Kidney (tissue), 14 donors: Measurements from ENCODE around the gene COQ10B. TPM values are rescaled to one million over a fixed set of nuclear protein-coding genes. Genes with fewer than 3 reads are reported as not detected.
A peak's percentile ranks its signal among the peaks of the same experiment; 100 is the strongest.
"Not testable (repeated sequence)": the region's sequence is repeated elsewhere in the genome, so short reads cannot be mapped to it uniquely, and the experiment has no call there.

Source experiments
- DNase-seq, 5 donors: peaks; one replicate each; pipeline ENCODE4 v3.0.0-alpha.2; 2013 to 2020
- FAIRE-seq: peaks from 2 replicates; lab custom pipeline; 2012; peaks lifted over from hg19 to GRCh38; lab: Jason Lieb, UNC
- H3K27ac ChIP-seq, 2 donors: one replicate each; pipeline ENCODE4 v1.7.0; 2013; ENCODE audit warnings: low read depth in 2 of 2, low read length in 2 of 2, inconsistent platforms in 1 of 2
- H3K27me3 ChIP-seq: one replicate; pipeline ENCODE4 v1.7.1; 2013; ENCODE audit warnings: low read length, inconsistent platforms; ENCODE audit not compliant: control insufficient read depth, insufficient read depth
- H3K36me3 ChIP-seq, 3 donors: one replicate each; pipeline versions ENCODE4 v1.7.0 to v1.7.1; 2013; ENCODE audit warnings: low read length in 3 of 3, control low read depth in 1 of 3, inconsistent platforms in 1 of 3; ENCODE audit not compliant: insufficient read depth in 3 of 3, control insufficient read depth in 2 of 3
- H3K4me1 ChIP-seq, 3 donors: one replicate each; pipeline versions ENCODE4 v1.7.0 to v1.7.1; 2013; ENCODE audit warnings: low read length in 3 of 3, inconsistent platforms in 1 of 3, low read depth in 1 of 3; ENCODE audit not compliant: control insufficient read depth in 2 of 3, insufficient read depth in 2 of 3
- H3K4me3 ChIP-seq, 3 donors: one replicate each; pipeline versions ENCODE4 v1.7.0 to v1.8.1; 2013; ENCODE audit warnings: low read length in 3 of 3, control low read depth in 1 of 3, inconsistent platforms in 1 of 3
- H3K9ac ChIP-seq, 3 donors: one replicate each; pipeline versions ENCODE4 v1.7.0 to v1.7.1; 2013; ENCODE audit warnings: low read length in 3 of 3, control low read depth in 1 of 3, inconsistent platforms in 1 of 3
- H3K9me3 ChIP-seq, 3 donors: one replicate each; pipeline versions ENCODE4 v1.7.0 to v1.7.1; 2013; ENCODE audit warnings: low read length in 3 of 3, control low read depth in 1 of 3, inconsistent platforms in 1 of 3; ENCODE audit not compliant: control insufficient read depth in 2 of 3, insufficient read depth in 1 of 3
- intact Hi-C: fragments of 100-400 bp; cut with DNase I; formaldehyde crosslinking; loops from one replicate; pipeline ENCODE4 v1.11.1; 2022
- polyA plus RNA-seq: library from polyadenylated mRNA; stranded (reverse); fragments of 350-450 nt; fragmentation: Illumina TruSeq; extraction: RNeasy Lipid Tissue Mini Kit (QIAGEN cat#74804); gene quantifications from one replicate; pipeline ENCODE4 v1.2.3, GENCODE V29; 2014; ENCODE audit warnings: low read depth, low replicate concordance; ENCODE audit not compliant: insufficient read depth
- total RNA-seq: library from RNA; stranded (reverse); fragmentation: NEBNext Ultra II Directional; extraction: Animal tissue kit (Norgen Biotek cat#: 25700); gene quantifications from one replicate; pipeline ENCODE4 v1.2.1, GENCODE V29; 2021
- TF ChIP-seq, protein P1 (sequence below): IDR thresholded peaks from 3 replicates; pipeline ENCODE4 v1.5.1; 2012; ENCODE audit warnings: mild to moderate bottlenecking, moderate library complexity, borderline replicate concordance; ENCODE audit not compliant: insufficient read depth; ENCODE audit errors: extremely low read depth
- donor health status: control.
- donor health status: control.
- donor health status: control.
- donor health status: control.
- donor health status: control.
- donor health status: DM: yes; HTN: yes; CAD: no.
- donor health status: Normal renal cell carcinoma (clear cell type).

Gene COQ10B
- total and polyA plus RNA-seq, 2 donors from 2014 or later, result 28.6 to 31.2 TPM

DNA sequence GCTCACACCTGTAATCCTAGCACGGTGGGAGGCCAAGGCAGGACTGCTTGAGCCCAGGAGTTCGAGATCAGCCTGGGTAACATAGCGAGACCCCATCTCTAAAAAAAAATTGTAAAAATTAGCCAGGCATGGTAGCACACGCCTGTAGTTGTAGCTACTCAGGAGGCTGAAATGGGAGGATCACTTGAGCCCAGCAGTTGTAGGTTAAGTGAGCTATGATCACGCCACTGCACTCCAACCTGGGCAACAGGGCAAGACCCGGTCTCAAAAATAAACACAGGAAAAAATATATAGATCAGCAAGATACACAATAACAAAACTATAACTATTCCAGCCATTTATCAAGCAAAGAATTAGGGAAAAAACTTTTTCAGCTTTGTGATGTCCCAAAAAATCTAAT, 21.5 kb upstream of the COQ10B start:
- Histone ChIP-seq H3K27me3 (no peaks in the 10 kb centered on the region), H3K4me1 (peaks cover 6 to 34% (median 23%) of the 10 kb centered on the region in 3 donors), H3K4me3 (peak overlapping the region in 2 of 3 donors; percentile 1 to 21), H3K27ac (no peak overlapping the region), H3K9me3 (no peaks in the 10 kb centered on the region), H3K36me3 (no peaks in the 10 kb centered on the region), H3K9ac (peak overlapping the region in 2 of 3 donors; percentile 20 to 37)
- TF ChIP-seq, protein P1, sequence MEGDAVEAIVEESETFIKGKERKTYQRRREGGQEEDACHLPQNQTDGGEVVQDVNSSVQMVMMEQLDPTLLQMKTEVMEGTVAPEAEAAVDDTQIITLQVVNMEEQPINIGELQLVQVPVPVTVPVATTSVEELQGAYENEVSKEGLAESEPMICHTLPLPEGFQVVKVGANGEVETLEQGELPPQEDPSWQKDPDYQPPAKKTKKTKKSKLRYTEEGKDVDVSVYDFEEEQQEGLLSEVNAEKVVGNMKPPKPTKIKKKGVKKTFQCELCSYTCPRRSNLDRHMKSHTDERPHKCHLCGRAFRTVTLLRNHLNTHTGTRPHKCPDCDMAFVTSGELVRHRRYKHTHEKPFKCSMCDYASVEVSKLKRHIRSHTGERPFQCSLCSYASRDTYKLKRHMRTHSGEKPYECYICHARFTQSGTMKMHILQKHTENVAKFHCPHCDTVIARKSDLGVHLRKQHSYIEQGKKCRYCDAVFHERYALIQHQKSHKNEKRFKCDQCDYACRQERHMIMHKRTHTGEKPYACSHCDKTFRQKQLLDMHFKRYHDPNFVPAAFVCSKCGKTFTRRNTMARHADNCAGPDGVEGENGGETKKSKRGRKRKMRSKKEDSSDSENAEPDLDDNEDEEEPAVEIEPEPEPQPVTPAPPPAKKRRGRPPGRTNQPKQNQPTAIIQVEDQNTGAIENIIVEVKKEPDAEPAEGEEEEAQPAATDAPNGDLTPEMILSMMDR, result no peak
- FAIRE-seq (no peak), DNase-seq (no peak)
- intact Hi-C loops, result no loop called here

DNA sequence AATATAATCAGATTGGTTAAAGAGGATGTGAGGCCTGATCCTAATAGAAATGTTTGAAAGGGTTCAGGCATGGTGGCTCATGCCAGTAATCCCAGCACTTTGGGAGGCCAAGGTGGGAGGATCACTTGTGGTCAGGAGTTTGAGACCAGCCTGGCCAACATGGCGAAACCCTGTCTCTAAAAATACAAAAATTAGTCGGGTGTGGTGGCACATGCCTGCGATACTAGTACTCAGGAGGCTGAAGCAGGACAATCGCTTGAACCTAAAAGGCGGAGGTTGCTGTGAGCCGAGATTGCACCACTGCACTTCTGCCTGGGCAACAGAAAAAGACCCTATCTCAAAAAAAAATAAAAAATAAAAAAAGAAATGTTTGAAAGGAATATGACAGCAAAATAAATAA, 20.8 kb upstream of the COQ10B start:
- H3K27me3 ChIP-seq, H3K36me3 ChIP-seq, H3K27ac ChIP-seq, H3K9me3 ChIP-seq, DNase-seq, intact Hi-C loops, H3K9ac ChIP-seq, FAIRE-seq: not testable (repeated sequence)
- H3K4me3 ChIP-seq, result peak overlapping the region in 1 of 3 donors; percentile 96
- H3K4me1 ChIP-seq, result peaks cover 6 to 27% (median 21%) of the 10 kb centered on the region in 3 donors

DNA sequence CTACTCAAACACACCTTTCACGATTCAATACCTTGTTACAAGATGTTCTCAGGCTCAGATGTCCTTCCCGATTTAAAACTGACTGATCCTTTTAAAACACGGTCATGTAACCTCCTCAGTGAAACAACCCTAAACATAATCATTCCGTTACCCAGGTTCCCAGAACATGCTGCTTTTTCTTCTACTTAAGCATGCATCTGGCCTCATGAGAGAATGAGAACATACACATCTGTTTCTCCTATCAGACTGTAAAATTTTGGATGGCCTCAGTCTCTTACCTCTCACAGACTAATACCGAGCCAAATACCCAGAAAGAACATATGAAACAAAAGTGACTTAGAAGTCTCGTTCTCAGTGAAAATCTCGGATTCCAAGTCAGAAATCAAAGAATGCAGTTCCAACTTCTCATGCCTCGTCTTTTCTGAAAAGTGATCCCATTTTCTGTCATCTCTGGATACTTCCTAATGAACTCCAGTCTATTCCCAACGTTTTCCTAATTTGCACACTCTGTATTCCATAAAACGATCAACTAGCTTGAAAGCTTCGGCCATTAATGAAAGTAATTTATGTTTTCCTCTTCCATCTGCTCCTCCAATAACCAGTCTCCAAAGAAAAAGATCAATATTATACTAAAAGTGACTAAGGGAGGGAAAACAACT, 19.4 kb upstream of the COQ10B start:
- Histone ChIP-seq H3K27me3 (no peaks in the 10 kb centered on the region), H3K9me3 (no peaks in the 10 kb centered on the region), H3K36me3 (no peaks in the 10 kb centered on the region), H3K4me3 (peak overlapping the region; percentile 95 to 96 (median 96)), H3K9ac (peak overlapping the region; percentile 95 to 100 (median 99)), H3K4me1 (peaks cover 6 to 27% (median 16%) of the 10 kb centered on the region in 3 donors), H3K27ac (peak overlapping the region in 1 of 2 donors; percentile 99)
- TF ChIP-seq, protein P1, result no peak
- no peak for FAIRE-seq
- peak in 2 of 5 donors; percentile 20 to 37 for DNase-seq
- intact Hi-C loops, result no loop called here

DNA sequence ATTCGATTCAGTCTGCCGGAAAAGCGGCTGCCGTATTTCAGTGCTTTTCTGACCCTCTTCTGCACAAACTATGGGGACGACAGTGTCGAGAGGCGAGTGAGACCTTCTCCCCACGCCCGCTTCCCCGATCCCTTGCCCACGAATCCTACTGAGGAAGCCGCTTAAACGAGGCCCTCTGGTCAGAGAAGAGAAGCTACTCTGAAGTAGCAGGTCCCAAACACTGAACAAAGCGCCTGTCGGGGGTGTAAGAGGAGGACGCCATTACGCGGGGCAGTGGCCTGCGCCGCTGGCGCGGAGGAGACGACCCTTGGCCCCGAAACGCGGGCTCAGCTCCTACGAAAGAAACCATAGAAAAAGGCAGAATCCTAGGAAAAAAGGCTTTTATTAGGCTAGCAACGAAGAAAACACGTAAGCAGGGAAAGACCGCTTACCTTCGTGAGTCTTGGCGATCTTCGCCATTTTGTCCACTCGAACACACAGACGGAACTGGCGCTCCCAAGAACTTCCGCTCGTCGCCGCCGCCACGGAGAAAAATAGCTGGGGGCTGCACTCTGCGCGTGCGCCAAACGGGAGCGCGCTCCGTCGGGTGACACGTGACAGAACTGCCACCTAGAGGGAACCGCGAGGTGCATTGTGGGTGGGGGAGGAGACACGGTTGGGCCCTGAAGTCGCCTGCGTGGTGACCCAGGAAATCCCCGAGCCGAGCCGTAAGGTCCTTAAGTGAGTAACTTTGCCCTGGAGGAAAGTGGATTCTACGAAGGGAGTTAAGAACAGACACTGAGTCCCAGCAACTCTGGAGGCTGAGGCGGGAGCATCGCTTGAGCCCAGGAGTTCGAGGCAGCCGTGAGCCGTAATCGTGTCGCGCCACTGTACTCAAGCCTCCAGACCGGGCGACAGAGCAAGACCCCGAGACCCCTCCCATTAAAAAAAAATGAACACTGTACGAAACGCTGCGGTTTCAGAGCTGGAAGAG, 18.5 kb upstream of the COQ10B start, which contains the start of gene SF3B1:
Gene SF3B1 (minus strand): TSS at position 488 of the 973 bp plus-strand sequence. CDS start 29 bp downstream, at position 459.
- TF ChIP-seq, protein P1, result no peak
- peaks cover 6 to 27% (median 14%) of the 10 kb centered on the region in 3 donors for H3K4me1 ChIP-seq
- no peaks in the 10 kb centered on the region for H3K36me3 ChIP-seq
- FAIRE-seq (peak; percentile 79), DNase-seq (peak; percentile 99)
- intact Hi-C loops, result no loop called here
- peak within 1 kb of the TSS; percentile 97 to 99 for H3K27ac ChIP-seq
- peak within 1 kb of the TSS; percentile 95 to 96 (median 96) for H3K4me3 ChIP-seq
- no peaks in the 10 kb centered on the region for H3K27me3 ChIP-seq
- H3K9me3 ChIP-seq, result no peaks in the 10 kb centered on the region
- H3K9ac ChIP-seq, result peak within 1 kb of the TSS; percentile 95 to 100 (median 99)
